DND-41 (cell line): ENCODE measurements around the gene MTOR.

Experiments
- ATAC-seq: fragments of 200-7000 bp; cut with Tn5 transposase; 3 replicates; pipeline ENCODE4 v1.9.1; 2021; ENCODE audit warnings: low read depth; ENCODE audit not compliant: insufficient read depth
- DNase-seq: peaks from one replicate; pipeline ENCODE4 v3.0.0-alpha.2; 2020
- H2AFZ ChIP-seq: 2 replicates; pipeline ENCODE4 v1.6.0; 2012; ENCODE audit warnings: low read depth, low read length
- H3K27ac ChIP-seq: 2 replicates; pipeline ENCODE4 v1.5.1; 2012; ENCODE audit warnings: low read length, inconsistent platforms
- H3K27me3 ChIP-seq: fragments of 200-600 bp; sonication (generic); 2 replicates; pipeline ENCODE4 v1.6.0; 2012; ENCODE audit warnings: low read length, mild to moderate bottlenecking, inconsistent platforms; ENCODE audit not compliant: insufficient read depth, poor library complexity
- H3K36me3 ChIP-seq: 2 replicates; pipeline ENCODE4 v1.5.1; 2012; ENCODE audit warnings: low read length, inconsistent platforms; ENCODE audit not compliant: insufficient read depth
- H3K4me1 ChIP-seq: 2 replicates; pipeline ENCODE4 v1.5.1; 2012; ENCODE audit warnings: mild to moderate bottlenecking, low read length; ENCODE audit not compliant: insufficient read depth
- H3K4me2 ChIP-seq: 2 replicates; pipeline ENCODE4 v1.6.0; 2012; ENCODE audit warnings: mild to moderate bottlenecking, moderate library complexity, low read length, inconsistent platforms; ENCODE audit not compliant: insufficient read depth
- H3K4me3 ChIP-seq, 2 experiments: fragments of 200-600 bp in 1 of 2; shearing (Covaris generic) in 1 of 2; 2 replicates each; pipeline ENCODE4 v1.5.1; 2012 to 2016; ENCODE audit warnings: inconsistent platforms in 2 of 2, low read length in 2 of 2, mild to moderate bottlenecking in 2 of 2, low read depth in 1 of 2, moderate library complexity in 1 of 2
- H3K79me2 ChIP-seq: 2 replicates; pipeline ENCODE4 v1.6.0; 2012; ENCODE audit warnings: low read length, inconsistent platforms; ENCODE audit not compliant: insufficient read depth
- H3K9ac ChIP-seq: 2 replicates; pipeline ENCODE4 v1.6.0; 2012; ENCODE audit warnings: low read depth, mild to moderate bottlenecking, inconsistent platforms, low read length, moderate library complexity
- H3K9me3 ChIP-seq: 2 replicates; pipeline ENCODE4 v1.5.1; 2012; ENCODE audit warnings: low read length, moderate library complexity, mild to moderate bottlenecking, inconsistent platforms; ENCODE audit not compliant: insufficient read depth, severe bottlenecking
- H4K20me1 ChIP-seq: 2 replicates; pipeline ENCODE4 v1.6.0; 2012; ENCODE audit warnings: low read length; ENCODE audit not compliant: insufficient read depth
- CTCF ChIP-seq: IDR thresholded peaks from 2 replicates; pipeline ENCODE4 v1.5.1; 2012; ENCODE audit warnings: borderline replicate concordance, low read length, moderate library complexity, mild to moderate bottlenecking; ENCODE audit not compliant: poor library complexity, severe bottlenecking; ENCODE audit errors: extremely low read depth
- EZH2 ChIP-seq: IDR thresholded peaks from 3 replicates; pipeline ENCODE4 v1.6.1; 2012; ENCODE audit warnings: borderline replicate concordance, low read depth, mild to moderate bottlenecking, moderate library complexity, low read length, inconsistent platforms; ENCODE audit not compliant: severe bottlenecking

MTOR gene

GRCh38 chr1:11266268-11267074 lies 4.1 kb upstream of the MTOR start:
- H3K27ac ChIP-seq, result no peak overlapping the region
- no peaks in the 10 kb centered on the region for H4K20me1 ChIP-seq
- H3K27me3 ChIP-seq, result no peaks in the 10 kb centered on the region
- no peak overlapping the region for H2AFZ ChIP-seq
- peaks cover 8% of the 10 kb centered on the region for H3K79me2 ChIP-seq
- ATAC-seq (no peak), DNase-seq (no peak)
- TF ChIP-seq CTCF, result no peak
- peaks cover 9% of the 10 kb centered on the region for H3K4me1 ChIP-seq
- no peaks in the 10 kb centered on the region for H3K9me3 ChIP-seq
- no peak overlapping the region for H3K4me3 ChIP-seq
- H3K9ac ChIP-seq, result no peak overlapping the region
- H3K4me2 ChIP-seq, result no peak overlapping the region
- H3K36me3 ChIP-seq, result no peaks in the 10 kb centered on the region; the same call in 1 of the 2 replicates

GRCh38 chr1:11256299-11256698 lies 6.1 kb downstream of the MTOR start:
- TF ChIP-seq EZH2 (no peak), CTCF (no peak)
- H3K9me3 ChIP-seq, result no peaks in the 10 kb centered on the region
- peaks cover 82% of the 10 kb centered on the region for H3K36me3 ChIP-seq
- H3K4me1 ChIP-seq, result peaks cover 10% of the 10 kb centered on the region
- no peak overlapping the region for H2AFZ ChIP-seq
- H3K79me2 ChIP-seq, result peaks cover 19% of the 10 kb centered on the region
- no peak overlapping the region for H3K9ac ChIP-seq
- peaks cover 5% of the 10 kb centered on the region; the same call in 1 of the 2 replicates for H4K20me1 ChIP-seq
- no peak overlapping the region for H3K27ac ChIP-seq
- no peak for DNase-seq
- H3K27me3 ChIP-seq, result no peaks in the 10 kb centered on the region
- ATAC-seq, result no peak
- no peak overlapping the region for H3K4me2 ChIP-seq
- no peak overlapping the region for H3K4me3 ChIP-seq

- Histone ChIP-seq H2AFZ (no peak overlapping the region), H3K27me3 (no peaks in the 10 kb centered on the region), H3K27ac (no peak overlapping the region), H3K4me2 (no peak overlapping the region), H3K79me2 (no peaks in the 10 kb centered on the region), H3K4me1 (no peaks in the 10 kb centered on the region), H3K4me3 (no peak overlapping the region), H3K36me3 (peaks cover 80% of the 10 kb centered on the region), H4K20me1 (peaks cover 5% of the 10 kb centered on the region; the same call in 1 of the 2 replicates), H3K9me3 (no peaks in the 10 kb centered on the region), H3K9ac (no peak overlapping the region)
- ATAC-seq (no peak), DNase-seq (no peak)
- TF ChIP-seq CTCF, result no peak
- TF ChIP-seq EZH2, result no peak
Measured at GRCh38 chr1:11253226-11253625, 9.1 kb downstream of the MTOR start.
